H54 (cell line): ENCODE data around the gene OR10J4.
"Not testable (repeated sequence)": the region's sequence is repeated elsewhere in the genome, so short reads cannot be mapped to it uniquely, and the experiment has no call there.

Experiments
- DNase-seq: peaks from one replicate; pipeline ENCODE4 v3.0.0; 2011; ENCODE audit warnings: low spot score, mixed read lengths; ENCODE audit not compliant: insufficient read length
- FAIRE-seq: peaks from 3 replicates; lab custom pipeline; 2011; peaks lifted over from hg19 to GRCh38; lab: Jason Lieb, UNC
- POLR2A ChIP-seq: IDR thresholded peaks from 2 replicates; pipeline ENCODE4 v1.6.1; 2011; ENCODE audit warnings: low read depth, mild to moderate bottlenecking, low read length

The OR10J4 gene

DNA sequence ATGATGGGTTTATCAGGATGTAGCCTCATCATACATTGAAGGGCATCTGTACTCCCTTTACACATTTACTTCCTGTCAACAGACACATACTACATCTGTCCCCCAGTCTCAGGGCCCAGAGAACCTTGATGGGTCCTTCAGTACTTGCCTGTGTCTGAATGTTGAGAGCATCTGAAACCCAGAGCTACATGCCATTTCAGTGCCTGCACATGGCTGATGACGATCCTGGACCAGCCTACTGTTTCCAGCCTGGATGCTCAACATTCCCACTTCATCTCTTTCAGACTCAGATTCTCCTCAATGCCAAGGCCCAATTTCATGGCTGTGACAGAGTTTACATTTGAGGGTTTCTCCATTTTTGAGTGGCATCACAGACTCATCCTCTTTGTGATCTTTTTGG, at the start of gene OR10J4:
TSS of gene OR10J4 (plus strand) at position 301 of the 400 bp plus-strand sequence.
- TF ChIP-seq POLR2A, result no peak
- DNase-seq (no peak), FAIRE-seq (no peak)

- DNase-seq, result no peak
- no peak for TF ChIP-seq POLR2A
- FAIRE-seq, result no peak
These were observed 25.2 kb upstream of the OR10J4 start for GRCh38 chr1:159406821-159407220.

DNA sequence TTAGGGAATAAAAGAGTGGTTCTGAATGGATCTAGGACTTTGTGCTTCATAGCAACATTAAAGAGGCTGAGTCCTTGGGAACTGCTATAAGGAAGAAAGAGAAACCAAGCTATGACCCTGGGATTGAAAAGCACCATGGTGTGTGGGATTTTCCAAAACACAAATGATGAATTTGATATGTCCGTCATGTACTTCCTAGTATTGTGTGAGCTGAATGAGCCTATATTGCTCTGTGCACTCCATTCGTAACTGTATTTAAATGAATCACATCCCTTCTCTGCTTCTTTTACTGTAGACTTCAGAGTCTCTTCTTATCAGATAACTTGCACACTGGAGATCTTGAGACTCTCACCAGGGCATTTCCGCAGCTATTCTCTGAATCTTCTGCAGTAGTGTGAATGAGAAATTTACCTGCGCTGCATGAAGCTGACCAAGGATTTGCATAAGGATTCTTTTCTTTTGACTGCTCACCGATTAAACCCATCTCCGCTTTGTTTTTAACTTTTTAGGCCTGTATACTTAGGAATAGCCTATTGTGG, 23.1 kb upstream of the OR10J4 start:
- FAIRE-seq, result no peak
- no peak for DNase-seq
- TF ChIP-seq POLR2A, result no peak

DNA sequence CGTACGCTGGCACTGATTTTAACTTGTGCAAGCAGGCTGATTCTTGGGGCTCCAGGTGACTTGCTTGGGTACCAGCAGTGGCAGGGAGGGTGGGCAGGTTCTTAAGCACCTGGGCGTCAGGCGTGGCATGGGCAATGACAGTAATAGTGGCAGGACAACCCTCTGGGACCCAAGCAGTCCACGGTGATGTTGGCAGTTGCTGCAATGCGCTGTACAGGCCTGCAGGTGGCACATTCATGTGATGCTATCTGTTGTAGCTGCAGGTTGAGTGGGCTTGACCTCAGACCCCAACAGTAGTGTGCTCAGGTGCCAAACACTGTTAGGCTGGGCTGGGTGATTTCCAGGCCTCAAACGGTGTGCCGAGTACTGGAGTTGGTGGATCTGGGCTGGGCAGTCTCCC, 10.2 kb upstream of the OR10J4 start:
- TF ChIP-seq POLR2A, result no peak
- FAIRE-seq, result no peak
- no peak for DNase-seq

- no peak for FAIRE-seq
- no peak for TF ChIP-seq POLR2A
- DNase-seq, result no peak
These were observed 3.5 kb upstream of the OR10J4 start for GRCh38 chr1:159428536-159428935.

- DNase-seq (peak; percentile 21), FAIRE-seq (no peak)
- no peak for TF ChIP-seq POLR2A
These were observed 2.7 kb upstream of the OR10J4 start for GRCh38 chr1:159429074-159429861.

GRCh38 chr1:159430985-159431384, 1.0 kb upstream of the OR10J4 start:
- no peak for DNase-seq
- no peak for FAIRE-seq
- TF ChIP-seq POLR2A, result no peak

GRCh38 chr1:159436469-159436868, 4.5 kb downstream of the OR10J4 start:
- DNase-seq, result no peak
- TF ChIP-seq POLR2A, result no peak
- FAIRE-seq, result no peak

- DNase-seq, result no peak
- TF ChIP-seq POLR2A, result no peak
- no peak for FAIRE-seq
These were observed 7.4 kb downstream of the OR10J4 start, which contains the start of gene OR10J1 for GRCh38 chr1:159439422-159439821. TSS of gene OR10J1 (plus strand) at chr1:159439722. CDS start at chr1:159439792, 70 bp downstream.

DNA sequence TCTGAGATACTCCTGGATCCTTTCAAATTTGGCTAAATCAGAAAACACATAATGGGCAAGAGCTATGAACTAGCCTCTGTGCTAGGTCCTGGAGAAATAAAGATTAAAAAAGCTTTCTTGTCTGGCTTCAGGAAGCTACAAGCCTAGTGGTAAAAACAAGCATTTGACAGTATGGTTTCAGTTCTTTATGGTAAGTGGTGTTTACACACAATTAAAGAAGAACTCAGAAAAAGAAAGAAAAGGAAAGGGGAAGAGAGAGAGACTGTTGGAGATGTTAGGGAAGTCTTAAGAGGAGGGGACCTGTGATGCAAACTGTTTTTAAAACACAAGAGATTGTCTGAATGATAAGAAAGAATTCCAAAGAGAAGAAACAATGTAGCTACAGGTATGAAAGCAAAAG, 9.4 kb downstream of the OR10J4 start:
- no peak for FAIRE-seq
- DNase-seq, result no peak
- no peak for TF ChIP-seq POLR2A

- FAIRE-seq, result no peak
- no peak for TF ChIP-seq POLR2A
- no peak for DNase-seq
These were observed 10.4 kb downstream of the OR10J4 start for GRCh38 chr1:159442428-159442827.

- FAIRE-seq, result no peak
- no peak for TF ChIP-seq POLR2A
- no peak for DNase-seq
These were observed 11.2 kb downstream of the OR10J4 start for GRCh38 chr1:159443066-159443750.

DNA sequence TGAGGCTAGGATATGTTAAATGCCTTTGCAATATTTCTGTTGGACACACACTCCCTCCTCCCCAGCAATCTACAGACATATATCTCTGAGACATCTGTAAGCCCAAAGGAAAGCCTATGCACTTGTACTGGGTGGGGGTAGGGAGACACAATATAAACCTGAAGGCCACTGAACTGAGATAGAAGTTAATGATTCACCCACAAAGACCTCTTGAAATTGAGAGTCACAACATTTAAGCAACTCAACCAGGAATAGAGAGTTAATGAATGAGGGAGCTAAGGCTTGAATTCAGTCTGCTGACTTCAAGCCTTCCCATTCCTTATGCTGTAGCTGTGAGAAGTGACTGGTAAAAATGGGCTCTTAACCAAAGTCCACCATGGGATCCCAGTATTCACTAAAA, 12.5 kb downstream of the OR10J4 start:
- no peak for TF ChIP-seq POLR2A
- DNase-seq (no peak), FAIRE-seq (no peak)

GRCh38 chr1:159448181-159448580, 16.2 kb downstream of the OR10J4 start:
- DNase-seq (no peak), FAIRE-seq (no peak)
- TF ChIP-seq POLR2A, result no peak

DNA sequence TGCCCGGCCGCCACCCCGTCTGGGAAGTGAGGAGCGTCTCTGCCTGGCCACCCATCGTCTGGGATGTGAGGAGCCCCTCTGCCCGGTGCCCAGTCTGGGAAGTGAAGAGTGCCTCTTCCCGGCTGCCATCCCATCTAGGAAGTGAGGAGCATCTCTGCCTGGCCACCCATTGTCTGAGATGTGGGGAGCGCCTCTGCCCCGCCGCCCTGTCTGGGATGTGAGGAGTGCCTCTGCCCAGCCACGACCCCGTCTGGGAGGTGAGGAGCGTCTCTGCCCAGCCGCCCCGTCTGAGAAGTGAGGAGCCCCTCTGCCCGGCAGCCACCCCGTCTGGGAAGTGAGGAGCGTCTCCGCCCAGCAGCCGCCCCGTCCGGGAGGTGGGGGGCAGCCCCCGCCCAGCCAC, 17.6 kb downstream of the OR10J4 start:
- not testable (repeated sequence) for FAIRE-seq

More for the DNA sequence above, 17.6 kb downstream of the OR10J4 start:
- not testable (repeated sequence) for DNase-seq
